ENCODE measurements around the gene EFS.

EFS gene

GRCh38 chr14:23376482-23377197 lies 11.7 kb upstream of the EFS start, which contains the start of gene CMTM5:
Gene CMTM5, plus strand, starts transcription at chr14:23377046. Its CDS starts 206 bp downstream, at chr14:23377252.
- no peak for DNase-seq
- no peak within 1 kb of the TSS for H3K27ac ChIP-seq
- H3K27me3 ChIP-seq (ENCODE audit: insufficient read depth, low read depth, severe bottlenecking): no peaks in the 10 kb centered on the region
- no peak within 1 kb of the TSS for H3K4me3 ChIP-seq (ENCODE audit: low read depth, low read length)
- no peaks in the 10 kb centered on the region for H3K9me3 ChIP-seq (ENCODE audit: severe bottlenecking)
- H3K36me3 ChIP-seq: no peaks in the 10 kb centered on the region
- TF ChIP-seq CTCF (IDR thresholded peaks at IDR 0.05; ENCODE audit: low read depth, low read length): no peak

- Histone ChIP-seq H3K4me3 (ENCODE audit: low read depth, low read length) (no peak overlapping the region), H3K36me3 (no peaks in the 10 kb centered on the region), H3K27me3 (ENCODE audit: insufficient read depth, low read depth, severe bottlenecking) (no peaks in the 10 kb centered on the region), H3K9me3 (ENCODE audit: severe bottlenecking) (no peaks in the 10 kb centered on the region), H3K27ac (no peak overlapping the region)
- DNase-seq: no peak
- TF ChIP-seq CTCF (IDR thresholded peaks at IDR 0.05; ENCODE audit: low read depth, low read length): no peak
These were observed 10.7 kb upstream of the EFS start for GRCh38 chr14:23375527-23376251.

GRCh38 chr14:23373041-23373440 lies 8.1 kb upstream of the EFS start:
- no peaks in the 10 kb centered on the region for H3K9me3 ChIP-seq (ENCODE audit: severe bottlenecking)
- DNase-seq: no peak
- H3K36me3 ChIP-seq: no peaks in the 10 kb centered on the region
- no peaks in the 10 kb centered on the region for H3K27me3 ChIP-seq (ENCODE audit: insufficient read depth, low read depth, severe bottlenecking)
- H3K27ac ChIP-seq: no peak overlapping the region
- H3K4me3 ChIP-seq (ENCODE audit: low read depth, low read length): no peak overlapping the region
- no peak for TF ChIP-seq CTCF (IDR thresholded peaks at IDR 0.05; ENCODE audit: low read depth, low read length)

DNA sequence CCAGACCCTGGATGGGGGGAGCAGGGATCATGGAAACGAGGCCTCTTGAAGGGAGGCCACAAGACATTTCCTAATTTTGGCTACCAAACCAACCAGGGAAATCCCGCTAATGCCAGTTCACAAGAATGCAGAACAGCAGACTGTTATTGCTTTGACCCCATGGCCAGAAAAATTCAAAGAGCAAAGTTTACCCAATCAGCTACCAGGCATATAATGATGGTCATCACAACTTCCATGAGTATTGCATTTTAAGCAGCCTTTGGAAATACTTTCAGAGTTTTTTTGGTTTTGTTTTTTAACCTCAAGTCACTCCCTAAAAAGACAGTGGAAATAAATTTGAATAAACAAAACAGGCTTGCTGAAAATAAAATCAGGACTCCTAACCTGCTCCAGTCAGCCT lies 7.5 kb upstream of the EFS start, which contains the start of gene IL25:
Gene IL25 (plus strand): TSS at position 301 of the 400 bp plus-strand sequence.
- H3K9me3 ChIP-seq (ENCODE audit: severe bottlenecking): no peaks in the 10 kb centered on the region
- H3K36me3 ChIP-seq: no peaks in the 10 kb centered on the region
- H3K27ac ChIP-seq: no peak within 1 kb of the TSS
- no peak for TF ChIP-seq CTCF (IDR thresholded peaks at IDR 0.05; ENCODE audit: low read depth, low read length)
- no peak within 1 kb of the TSS for H3K4me3 ChIP-seq (ENCODE audit: low read depth, low read length)
- no peaks in the 10 kb centered on the region for H3K27me3 ChIP-seq (ENCODE audit: insufficient read depth, low read depth, severe bottlenecking)
- no peak for DNase-seq

GRCh38 chr14:23371865-23372264 lies 6.9 kb upstream of the EFS start:
- no peaks in the 10 kb centered on the region for H3K9me3 ChIP-seq (ENCODE audit: severe bottlenecking)
- H3K4me3 ChIP-seq (ENCODE audit: low read depth, low read length): no peak overlapping the region
- no peaks in the 10 kb centered on the region for H3K27me3 ChIP-seq (ENCODE audit: insufficient read depth, low read depth, severe bottlenecking)
- no peak overlapping the region for H3K27ac ChIP-seq
- DNase-seq: no peak
- TF ChIP-seq CTCF (IDR thresholded peaks at IDR 0.05; ENCODE audit: low read depth, low read length): no peak
- H3K36me3 ChIP-seq: no peaks in the 10 kb centered on the region

All from WERI-Rb-1 (cell line).